DOHH2 (cell line): ENCODE results near the gene OR2T1.
"Not testable (repeated sequence)": the region's sequence is repeated elsewhere in the genome, so short reads cannot be mapped to it uniquely, and the experiment has no call there.

Source experiments
- H3F3A ChIP-seq: fragments of 200-600 bp; sonication (generic), shearing (Covaris generic); 2 replicates; pipeline ENCODE4 v1.6.0; 2016; ENCODE audit warnings: antibody characterized with exemption, mild to moderate bottlenecking; ENCODE audit not compliant: control insufficient read depth, insufficient read depth
- H3K27ac ChIP-seq: fragments of 200-600 bp; sonication (generic); 2 replicates; pipeline ENCODE4 v1.5.1; 2014; ENCODE audit warnings: low read depth, mild to moderate bottlenecking, low read length, moderate library complexity
- H3K27me3 ChIP-seq: fragments of 200-600 bp; sonication (generic); 2 replicates; pipeline ENCODE4 v1.6.1; 2014; ENCODE audit warnings: mild to moderate bottlenecking, low read length, mixed read lengths; ENCODE audit not compliant: control insufficient read depth
- H3K36me3 ChIP-seq: fragments of 200-600 bp; sonication (generic); 2 replicates; pipeline ENCODE4 v1.6.1; 2014; ENCODE audit warnings: mild to moderate bottlenecking, low read length, moderate library complexity, mixed read lengths; ENCODE audit not compliant: control insufficient read depth
- H3K4me1 ChIP-seq: fragments of 200-600 bp; sonication (generic); 2 replicates; pipeline ENCODE4 v1.6.1; 2014; ENCODE audit warnings: mild to moderate bottlenecking, low read length, mixed read lengths; ENCODE audit not compliant: control insufficient read depth
- H3K4me2 ChIP-seq: fragments of 200-600 bp; sonication (generic); 2 replicates; pipeline ENCODE4 v1.6.0; 2014; ENCODE audit warnings: mild to moderate bottlenecking, low read length, moderate library complexity
- H3K4me3 ChIP-seq: fragments of 200-600 bp; sonication (generic); 2 replicates; pipeline ENCODE4 v1.5.1; 2014; ENCODE audit warnings: mild to moderate bottlenecking, low read length, mixed read lengths
- H3K79me2 ChIP-seq: fragments of 200-600 bp; sonication (generic); 2 replicates; pipeline ENCODE4 v1.6.1; 2014; ENCODE audit warnings: mild to moderate bottlenecking, low read length, mixed read lengths; ENCODE audit not compliant: control insufficient read depth
- H3K9me2 ChIP-seq: fragments of 200-600 bp; sonication (generic); replicated peaks from 2 replicates; pipeline ENCODE4 v1.6.1; 2014; ENCODE audit warnings: mild to moderate bottlenecking, low read length, mixed read lengths; ENCODE audit not compliant: control insufficient read depth
- H3K9me3 ChIP-seq: fragments of 200-600 bp; sonication (generic); 2 replicates; pipeline ENCODE4 v1.6.1; 2014; ENCODE audit warnings: antibody characterized with exemption, low read length, mixed read lengths; ENCODE audit not compliant: control insufficient read depth, insufficient read depth
- H4K20me1 ChIP-seq: fragments of 200-600 bp; sonication (generic); 2 replicates; pipeline ENCODE4 v1.6.0; 2014; ENCODE audit warnings: low read depth, mild to moderate bottlenecking, antibody characterized with exemption, low read length, moderate library complexity; ENCODE audit not compliant: control insufficient read depth, insufficient read depth

The OR2T1 gene

DNA sequence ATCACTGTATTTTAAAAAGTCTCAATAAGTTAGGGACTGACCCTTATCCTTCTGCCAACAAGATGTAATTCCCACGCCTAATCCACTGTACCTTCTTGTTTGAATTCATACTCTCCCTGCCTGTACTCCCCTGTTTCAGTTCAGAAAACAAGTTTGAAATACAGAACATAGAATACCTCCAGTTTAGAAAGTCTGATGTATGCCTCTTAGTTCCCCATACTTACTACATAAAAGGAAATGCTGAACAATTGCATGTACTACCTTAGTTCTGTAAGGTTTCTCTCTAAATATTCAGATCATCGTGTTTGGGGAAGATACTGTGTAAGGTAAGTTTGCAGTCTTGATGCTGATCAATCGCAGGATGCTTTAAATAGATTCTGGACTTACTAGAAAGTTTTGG, 33.5 kb downstream of the OR2T1 start:
- not testable (repeated sequence) for H3K4me3 ChIP-seq, H3K27ac ChIP-seq, H3K4me2 ChIP-seq, H3F3A ChIP-seq, H3K36me3 ChIP-seq, H3K27me3 ChIP-seq, H4K20me1 ChIP-seq, H3K4me1 ChIP-seq, H3K79me2 ChIP-seq, H3K9me3 ChIP-seq, H3K9me2 ChIP-seq

DNA sequence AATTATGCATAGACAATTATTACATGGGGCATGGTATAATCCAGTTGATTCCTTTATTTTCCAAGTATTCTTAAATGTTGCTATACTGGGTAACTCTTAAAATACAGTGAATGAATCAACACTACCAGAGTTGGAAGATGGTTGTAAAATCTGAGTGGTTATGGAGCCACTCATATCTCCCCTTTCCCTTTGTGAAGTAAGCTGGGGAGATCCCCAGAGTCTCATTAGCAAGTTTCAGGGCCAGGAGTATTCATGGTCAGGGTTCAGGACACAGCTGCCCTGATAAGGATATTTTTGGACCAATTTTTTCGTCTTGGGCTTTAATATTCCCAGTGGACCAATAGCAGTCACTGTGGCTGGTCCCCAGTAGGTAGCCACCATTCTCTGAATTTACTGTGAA, 35.8 kb downstream of the OR2T1 start:
- not testable (repeated sequence) for H3K4me3 ChIP-seq, H3K27me3 ChIP-seq, H3K27ac ChIP-seq, H3K4me1 ChIP-seq, H3K9me3 ChIP-seq, H3K36me3 ChIP-seq, H3K79me2 ChIP-seq, H3K4me2 ChIP-seq, H3K9me2 ChIP-seq, H4K20me1 ChIP-seq, H3F3A ChIP-seq

DNA sequence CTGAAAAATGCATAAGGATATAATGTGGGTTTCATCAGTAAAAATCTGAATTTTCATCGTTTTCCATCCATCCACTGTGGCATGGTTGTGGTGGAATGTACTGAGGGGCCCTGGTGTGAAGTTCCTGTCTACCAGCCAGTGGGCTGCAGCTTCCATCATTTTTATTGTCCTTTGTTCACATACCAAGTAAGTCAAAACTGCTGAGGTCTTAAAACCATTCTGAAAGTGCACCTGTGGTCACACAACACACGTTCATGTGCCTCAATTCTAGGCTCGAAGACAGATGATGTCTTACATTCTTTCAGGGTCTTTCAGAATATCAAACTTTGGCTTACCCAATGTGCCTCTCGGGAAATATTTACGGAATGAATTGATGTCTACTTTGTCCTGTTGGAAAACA, 36.4 kb downstream of the OR2T1 start:
- H3K4me3 ChIP-seq, H4K20me1 ChIP-seq, H3K4me1 ChIP-seq, H3K9me3 ChIP-seq, H3K9me2 ChIP-seq, H3K27me3 ChIP-seq, H3K79me2 ChIP-seq, H3K27ac ChIP-seq, H3K36me3 ChIP-seq, H3K4me2 ChIP-seq, H3F3A ChIP-seq: not testable (repeated sequence)

DNA sequence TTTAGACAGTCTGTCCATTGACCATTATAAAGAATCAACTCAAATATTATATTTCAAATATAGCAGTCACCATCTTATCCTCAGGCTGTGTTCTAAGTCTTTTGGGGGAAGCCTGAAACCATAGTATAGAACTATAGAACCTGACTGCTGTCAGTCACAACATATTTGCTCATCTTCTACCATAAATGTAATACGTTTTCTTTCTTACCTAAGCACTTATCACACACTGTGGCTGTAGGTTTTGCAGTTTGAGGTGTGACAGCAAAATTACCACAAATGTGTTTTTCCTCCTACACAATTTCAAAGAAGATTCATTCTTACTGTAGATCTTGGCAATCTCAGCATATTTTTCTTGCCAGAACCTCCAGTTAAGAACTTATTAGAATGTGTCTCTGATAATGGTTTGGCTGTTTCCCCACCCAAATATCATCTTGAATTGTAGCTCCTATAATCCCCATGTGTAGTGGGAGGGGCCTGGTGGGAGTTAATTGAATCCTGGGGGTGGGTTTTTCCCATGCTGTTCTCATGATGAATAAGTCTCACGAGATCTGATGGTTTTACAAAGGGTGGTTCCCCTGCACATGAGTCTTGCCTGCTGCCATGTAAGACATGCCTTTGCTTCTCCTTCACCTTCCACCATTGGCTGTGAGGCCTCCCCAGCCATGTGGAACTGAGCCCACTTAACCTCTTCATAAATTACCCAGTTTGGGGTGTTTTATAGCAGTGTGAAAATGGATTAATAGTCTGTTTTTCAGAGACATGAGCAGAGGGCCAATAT, 39.8 kb downstream of the OR2T1 start:
- H3K9me3 ChIP-seq, H3K4me1 ChIP-seq, H3K27ac ChIP-seq, H3K27me3 ChIP-seq, H3K9me2 ChIP-seq, H3K4me3 ChIP-seq, H3K79me2 ChIP-seq, H4K20me1 ChIP-seq, H3K36me3 ChIP-seq, H3K4me2 ChIP-seq, H3F3A ChIP-seq: not testable (repeated sequence)

DNA sequence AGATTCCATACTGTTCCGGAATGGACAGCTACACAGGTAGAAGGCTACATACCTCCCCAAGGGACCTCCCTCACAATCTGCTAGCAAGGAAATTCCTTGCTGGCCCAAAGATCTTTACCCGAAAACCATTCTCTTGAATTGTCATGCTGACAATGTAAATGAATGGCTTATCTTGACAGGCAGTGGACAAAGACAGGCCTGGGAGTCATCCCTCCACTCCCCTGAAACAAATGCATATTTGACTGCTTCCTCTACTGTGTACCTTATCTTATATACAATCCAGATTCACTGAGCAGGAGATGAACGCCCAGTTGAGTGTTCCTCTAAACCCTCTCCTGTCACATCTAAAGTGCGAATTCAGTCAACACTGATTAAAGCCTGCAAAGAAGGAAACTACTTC, 41.8 kb downstream of the OR2T1 start:
- H3F3A ChIP-seq, H3K27me3 ChIP-seq, H3K4me3 ChIP-seq, H3K79me2 ChIP-seq, H3K4me1 ChIP-seq, H4K20me1 ChIP-seq, H3K36me3 ChIP-seq, H3K9me3 ChIP-seq, H3K27ac ChIP-seq, H3K4me2 ChIP-seq, H3K9me2 ChIP-seq: not testable (repeated sequence)

DNA sequence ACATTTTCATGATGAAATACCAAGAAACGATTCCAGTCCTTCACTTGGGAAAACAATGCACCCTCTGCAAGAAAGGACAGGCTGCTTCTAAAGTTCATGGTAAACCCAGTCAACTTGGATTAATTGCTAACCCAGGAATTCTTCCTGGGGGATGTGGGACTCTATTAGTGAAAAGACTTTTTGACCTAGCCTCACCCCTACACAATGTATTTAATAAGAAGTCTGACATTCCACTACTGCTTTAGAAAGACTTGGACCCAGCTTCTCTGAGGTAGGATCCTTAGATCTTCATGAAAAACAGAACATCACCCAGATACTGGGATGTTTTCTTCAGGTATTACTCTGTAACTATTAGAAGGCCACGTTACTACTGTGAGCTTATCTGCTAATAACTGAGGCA, 42.6 kb downstream of the OR2T1 start, which contains the start of gene OR2T2:
Gene OR2T2 (plus strand): TSS at position 239 of the 400 bp plus-strand sequence. CDS start 7,161 bp downstream, outside the sequence.
- H3K9me2 ChIP-seq, H3K4me3 ChIP-seq, H3K9me3 ChIP-seq: not testable (repeated sequence)

DNA sequence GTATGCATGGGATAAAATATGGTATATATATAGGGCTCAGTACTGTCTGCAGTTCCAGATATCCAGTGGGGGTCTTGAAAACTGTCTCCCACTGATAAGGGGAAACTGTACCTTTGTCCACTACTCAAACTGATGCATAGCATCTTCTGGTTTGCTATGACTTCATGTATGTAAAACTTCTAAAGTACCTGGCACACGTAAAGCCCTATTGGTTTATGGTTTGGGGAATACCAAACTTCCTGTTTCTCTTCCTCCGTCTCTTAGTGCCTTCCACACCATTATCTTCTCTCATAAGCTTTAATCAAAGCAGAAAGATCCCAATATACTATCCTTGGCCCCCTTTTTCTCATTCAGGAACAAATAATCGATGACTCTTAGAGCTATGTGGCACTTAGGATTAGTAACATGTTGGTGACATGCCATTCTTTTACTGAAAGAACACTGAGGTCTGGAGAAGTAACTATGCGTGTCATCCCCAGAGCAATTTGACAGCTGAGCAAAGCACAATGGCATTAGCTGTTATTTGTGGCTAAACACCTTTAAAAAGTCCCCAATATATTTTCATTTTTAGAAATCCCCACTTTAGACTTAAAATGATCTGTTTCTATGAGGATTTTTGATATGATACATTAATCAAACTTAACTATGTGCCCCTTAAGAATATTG, 45.7 kb downstream of the OR2T1 start:
- not testable (repeated sequence) for H3K4me1 ChIP-seq, H3F3A ChIP-seq, H3K9me3 ChIP-seq, H3K27me3 ChIP-seq, H3K9me2 ChIP-seq, H3K79me2 ChIP-seq, H4K20me1 ChIP-seq, H3K27ac ChIP-seq, H3K4me2 ChIP-seq, H3K4me3 ChIP-seq, H3K36me3 ChIP-seq

More for the DNA sequence above, 42.6 kb downstream of the OR2T1 start, which contains the start of gene OR2T2:
- H3F3A ChIP-seq, H3K27me3 ChIP-seq, H3K4me1 ChIP-seq, H4K20me1 ChIP-seq, H3K36me3 ChIP-seq, H3K79me2 ChIP-seq, H3K4me2 ChIP-seq, H3K27ac ChIP-seq: not testable (repeated sequence)

DNA sequence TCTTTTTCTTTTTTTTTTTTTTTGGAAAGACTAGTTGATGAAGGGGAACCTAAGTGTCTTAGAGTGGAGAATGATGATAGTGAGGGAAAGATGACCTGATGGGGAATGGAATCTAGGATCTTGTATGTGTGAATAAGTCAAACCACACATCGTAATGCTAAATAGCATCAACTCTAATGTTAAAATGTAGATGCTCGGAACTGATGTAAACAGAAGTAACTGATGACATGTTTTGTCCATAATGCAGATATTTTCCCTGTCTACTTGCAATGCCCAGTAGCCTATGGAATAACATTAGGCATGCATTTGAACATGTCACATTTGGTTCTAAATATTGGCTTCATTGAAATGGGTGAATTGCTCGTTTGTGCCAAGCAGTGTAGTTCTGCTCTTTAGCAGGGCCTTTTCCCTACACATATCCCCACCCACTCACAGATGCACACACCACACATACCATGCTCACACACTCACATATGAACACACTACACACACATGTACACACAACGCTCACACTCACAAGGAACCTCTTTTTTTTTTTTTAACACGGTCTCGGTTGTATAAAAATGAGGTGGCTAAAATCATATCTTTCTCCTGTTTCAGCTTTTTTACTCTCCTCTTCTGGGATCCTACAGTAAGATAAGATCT, 47.1 kb downstream of the OR2T1 start:
- H3K4me2 ChIP-seq, H3F3A ChIP-seq, H3K27me3 ChIP-seq: not testable (repeated sequence)

More for the DNA sequence above, 47.1 kb downstream of the OR2T1 start:
- H3K4me1 ChIP-seq, H3K27ac ChIP-seq, H4K20me1 ChIP-seq, H3K36me3 ChIP-seq, H3K9me3 ChIP-seq, H3K9me2 ChIP-seq, H3K4me3 ChIP-seq, H3K79me2 ChIP-seq: not testable (repeated sequence)
